ENCODE results near the gene WNT8B.

WNT8B gene

DNA sequence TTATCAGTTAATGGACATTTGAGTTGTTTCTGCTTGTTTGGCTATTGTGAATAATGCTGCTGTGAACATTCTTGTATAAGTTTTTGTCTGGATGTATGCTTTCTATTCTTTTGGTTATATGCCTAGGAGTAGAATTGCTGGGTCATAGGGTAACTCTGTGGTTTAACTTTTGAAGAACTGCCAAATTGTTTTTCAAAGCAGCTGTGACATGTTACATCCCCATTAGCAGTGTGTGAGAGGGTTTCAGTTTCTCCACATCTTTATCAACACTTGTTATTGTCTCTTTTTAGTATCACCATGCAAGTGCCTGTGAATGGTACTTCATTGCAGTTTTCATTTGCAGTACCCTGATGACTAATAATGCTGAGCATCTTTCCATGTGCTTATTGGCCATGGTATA lies 69.0 kb downstream of the WNT8B start:
- TF ChIP-seq TAF1 (IDR thresholded peaks at IDR 0.05; ENCODE audit: borderline replicate concordance, insufficient read depth, low read length) (no peak), SIN3A (IDR thresholded peaks at IDR 0.05; ENCODE audit: borderline replicate concordance, insufficient read depth, low read length) (no peak), POLR2AphosphoS5 (IDR thresholded peaks at IDR 0.05; ENCODE audit: low read depth, low read length) (no peak), FOXP2 (optimal IDR thresholded peaks at IDR 0.05; ENCODE audit: borderline replicate concordance, extremely low read depth, extremely low read length, insufficient read depth) (no peak)
- TF ChIP-seq, protein P1, sequence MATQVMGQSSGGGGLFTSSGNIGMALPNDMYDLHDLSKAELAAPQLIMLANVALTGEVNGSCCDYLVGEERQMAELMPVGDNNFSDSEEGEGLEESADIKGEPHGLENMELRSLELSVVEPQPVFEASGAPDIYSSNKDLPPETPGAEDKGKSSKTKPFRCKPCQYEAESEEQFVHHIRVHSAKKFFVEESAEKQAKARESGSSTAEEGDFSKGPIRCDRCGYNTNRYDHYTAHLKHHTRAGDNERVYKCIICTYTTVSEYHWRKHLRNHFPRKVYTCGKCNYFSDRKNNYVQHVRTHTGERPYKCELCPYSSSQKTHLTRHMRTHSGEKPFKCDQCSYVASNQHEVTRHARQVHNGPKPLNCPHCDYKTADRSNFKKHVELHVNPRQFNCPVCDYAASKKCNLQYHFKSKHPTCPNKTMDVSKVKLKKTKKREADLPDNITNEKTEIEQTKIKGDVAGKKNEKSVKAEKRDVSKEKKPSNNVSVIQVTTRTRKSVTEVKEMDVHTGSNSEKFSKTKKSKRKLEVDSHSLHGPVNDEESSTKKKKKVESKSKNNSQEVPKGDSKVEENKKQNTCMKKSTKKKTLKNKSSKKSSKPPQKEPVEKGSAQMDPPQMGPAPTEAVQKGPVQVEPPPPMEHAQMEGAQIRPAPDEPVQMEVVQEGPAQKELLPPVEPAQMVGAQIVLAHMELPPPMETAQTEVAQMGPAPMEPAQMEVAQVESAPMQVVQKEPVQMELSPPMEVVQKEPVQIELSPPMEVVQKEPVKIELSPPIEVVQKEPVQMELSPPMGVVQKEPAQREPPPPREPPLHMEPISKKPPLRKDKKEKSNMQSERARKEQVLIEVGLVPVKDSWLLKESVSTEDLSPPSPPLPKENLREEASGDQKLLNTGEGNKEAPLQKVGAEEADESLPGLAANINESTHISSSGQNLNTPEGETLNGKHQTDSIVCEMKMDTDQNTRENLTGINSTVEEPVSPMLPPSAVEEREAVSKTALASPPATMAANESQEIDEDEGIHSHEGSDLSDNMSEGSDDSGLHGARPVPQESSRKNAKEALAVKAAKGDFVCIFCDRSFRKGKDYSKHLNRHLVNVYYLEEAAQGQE (IDR thresholded peaks at IDR 0.05; ENCODE audit: insufficient read depth in 1 of 2, low read depth in 2 of 2, low read length in 2 of 2), result no peak
